GM19452 (cell line): ENCODE results near the gene FUT1.
"Not testable (repeated sequence)": the region's sequence is repeated elsewhere in the genome, so short reads cannot be mapped to it uniquely, and the experiment has no call there.

Experiments
- ATAC-seq: cut with Tn5 transposase; IDR thresholded peaks from one replicate; pipeline ENCODE4 v1.9.1; 2021; ENCODE audit not compliant: unreplicated experiment

FUT1 gene

GRCh38 chr19:48718711-48719231 lies 33.7 kb downstream of the FUT1 start:
- ATAC-seq: no peak

- not testable (repeated sequence) for ATAC-seq
Observed at GRCh38 chr19:48718106-48718505, 34.3 kb downstream of the FUT1 start.

GRCh38 chr19:48716562-48717291 lies 35.7 kb downstream of the FUT1 start:
- no peak for ATAC-seq

GRCh38 chr19:48715681-48716171 lies 36.7 kb downstream of the FUT1 start:
- ATAC-seq: no peak

GRCh38 chr19:48714759-48715675 lies 37.4 kb downstream of the FUT1 start:
- ATAC-seq: no peak

GRCh38 chr19:48713864-48714755 lies 38.3 kb downstream of the FUT1 start:
- peak; percentile 88 for ATAC-seq

- ATAC-seq: no peak
Observed at GRCh38 chr19:48713041-48713863, 39.2 kb downstream of the FUT1 start.

GRCh38 chr19:48711106-48711662 lies 41.3 kb downstream of the FUT1 start:
- ATAC-seq: no peak

- ATAC-seq: no peak
Observed at GRCh38 chr19:48708471-48708870, 44.0 kb downstream of the FUT1 start.

- ATAC-seq: no peak
Observed at GRCh38 chr19:48705431-48705830, 47.0 kb downstream of the FUT1 start.

GRCh38 chr19:48703316-48703715 lies 49.1 kb downstream of the FUT1 start:
- no peak for ATAC-seq

GRCh38 chr19:48702701-48703100 lies 49.7 kb downstream of the FUT1 start:
- no peak for ATAC-seq

GRCh38 chr19:48698046-48698445 lies 54.4 kb downstream of the FUT1 start:
- ATAC-seq: no peak
